Measurements from ENCODE around the gene WHRN. TPM values are rescaled to one million over a fixed set of nuclear protein-coding genes. Genes with fewer than 3 reads are reported as not detected.

The WHRN gene
- total and polyA plus RNA-seq, 2 experiments from 2014 or later = 8.3 to 8.9 TPM

DNA sequence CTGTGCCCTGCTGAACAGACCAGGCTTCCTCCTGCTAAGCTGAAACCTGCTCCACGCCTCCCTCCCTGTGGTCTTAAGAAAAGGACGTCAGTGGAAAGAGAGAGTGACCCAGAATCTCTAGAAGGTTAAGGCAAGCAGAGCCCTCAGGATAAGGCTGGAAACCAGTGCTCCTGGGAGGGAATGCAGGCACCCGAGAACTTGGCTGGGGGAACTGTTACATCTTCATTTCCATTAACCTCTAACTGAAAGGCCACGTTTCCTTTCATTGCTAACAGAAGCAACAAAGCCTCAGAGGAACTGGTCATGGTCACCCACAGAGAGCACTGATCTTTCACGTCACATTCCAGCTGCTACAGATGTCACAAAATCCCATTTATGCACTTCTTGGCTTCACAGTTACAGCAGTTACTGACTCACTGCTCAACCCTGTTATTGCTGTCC, 91.4 kb downstream of the WHRN start (continued):
- TF ChIP-seq JUNB (IDR thresholded peaks at IDR 0.05; ENCODE audit: unreplicated experiment) = no peak
- TF ChIP-seq, protein P1, sequence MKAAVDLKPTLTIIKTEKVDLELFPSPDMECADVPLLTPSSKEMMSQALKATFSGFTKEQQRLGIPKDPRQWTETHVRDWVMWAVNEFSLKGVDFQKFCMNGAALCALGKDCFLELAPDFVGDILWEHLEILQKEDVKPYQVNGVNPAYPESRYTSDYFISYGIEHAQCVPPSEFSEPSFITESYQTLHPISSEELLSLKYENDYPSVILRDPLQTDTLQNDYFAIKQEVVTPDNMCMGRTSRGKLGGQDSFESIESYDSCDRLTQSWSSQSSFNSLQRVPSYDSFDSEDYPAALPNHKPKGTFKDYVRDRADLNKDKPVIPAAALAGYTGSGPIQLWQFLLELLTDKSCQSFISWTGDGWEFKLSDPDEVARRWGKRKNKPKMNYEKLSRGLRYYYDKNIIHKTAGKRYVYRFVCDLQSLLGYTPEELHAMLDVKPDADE (IDR thresholded peaks at IDR 0.05) = no peak

DNA sequence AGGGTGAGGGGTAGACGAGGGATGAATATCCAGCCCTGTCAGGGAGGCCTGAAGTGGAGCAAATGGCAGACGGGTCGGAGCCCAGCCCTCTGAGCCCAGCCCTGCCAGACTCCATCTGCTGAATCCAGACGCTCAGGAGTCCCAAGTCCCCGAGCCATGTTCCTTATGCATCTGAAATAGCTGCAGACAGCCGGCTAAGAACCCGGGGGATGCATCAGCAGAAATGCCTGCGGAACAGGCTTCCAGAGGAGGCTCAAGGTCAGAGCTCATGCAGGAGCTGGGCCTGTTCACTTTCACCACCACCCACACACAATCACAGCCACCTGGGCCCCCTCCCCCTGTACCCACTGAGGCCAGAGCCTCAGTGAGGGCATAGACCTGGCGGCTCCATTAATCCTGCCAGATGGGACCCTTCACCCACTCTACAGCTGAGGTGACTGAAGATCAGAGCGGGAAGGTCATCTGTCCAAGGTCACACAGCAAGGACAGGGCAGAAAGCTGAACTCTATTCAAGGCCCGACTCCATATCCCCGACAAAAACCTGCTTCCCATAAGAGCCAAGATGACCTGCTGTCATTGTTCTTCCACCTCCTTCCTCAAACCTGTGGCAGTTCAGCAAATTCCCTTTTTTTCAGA, 93.1 kb downstream of the WHRN start:
- no peaks in the 10 kb centered on the region for H3K36me3 ChIP-seq (ENCODE audit: insufficient read depth)
- ATAC-seq (no peak), DNase-seq (ENCODE audit: low spot score) (no peak)
- peaks cover 20% of the 10 kb centered on the region; the same call in 1 of the 2 replicates for H3K4me1 ChIP-seq (ENCODE audit: insufficient read depth)
- no peaks in the 10 kb centered on the region for H3F3A ChIP-seq (replicated peaks; ENCODE audit: low read depth)
- peaks cover 18% of the 10 kb centered on the region for H3K27me3 Mint-ChIP-seq (ENCODE audit: insufficient read depth, low read depth, poor library complexity)
- no peaks in the 10 kb centered on the region for H3K36me3 Mint-ChIP-seq (ENCODE audit: low read depth)
- no peaks in the 10 kb centered on the region for H3K27me3 ChIP-seq (ENCODE audit: insufficient read depth)
- no peaks in the 10 kb centered on the region for H4K20me1 ChIP-seq (replicated peaks; ENCODE audit: insufficient read depth)
- H3K4me1 Mint-ChIP-seq = peaks cover 45% of the 10 kb centered on the region
- 0 out of 2 replicates have a peak overlapping the region, but pooled peaks have one; percentile 52 for H3K27ac Mint-ChIP-seq
- H3K4me3 ChIP-seq = no peak overlapping the region
- H3K4me2 ChIP-seq = no peak overlapping the region
- no peak overlapping the region for H3K27ac ChIP-seq (ENCODE audit: low read depth)
- H3K79me2 ChIP-seq (replicated peaks; ENCODE audit: insufficient read depth) = no peaks in the 10 kb centered on the region
- no peak overlapping the region for H2AFZ ChIP-seq
- no peaks in the 10 kb centered on the region for H3K9me2 ChIP-seq (ENCODE audit: insufficient read depth)
- no peaks in the 10 kb centered on the region for H3K9me3 Mint-ChIP-seq
- no peak overlapping the region for H3K4me3 Mint-ChIP-seq
- TF ChIP-seq ZNF331 (CRISPR knock-in tag; IDR thresholded peaks at IDR 0.05; ENCODE audit: low read depth) (no peak), NANOG (IDR thresholded peaks at IDR 0.05; ENCODE audit: borderline replicate concordance) (no peak), CREB1 (CRISPR knock-in tag; IDR thresholded peaks at IDR 0.05; ENCODE audit: low read depth) (no peak), ZNF114 (CRISPR knock-in tag; IDR thresholded peaks at IDR 0.05) (no peak), STAT1 (IDR thresholded peaks at IDR 0.05; ENCODE audit: unreplicated experiment) (no peak), EZH2 (IDR thresholded peaks at IDR 0.05; ENCODE audit: low read depth, unreplicated experiment) (no peak), POLR2AphosphoS5 (IDR thresholded peaks at IDR 0.05; ENCODE audit: low read depth) (no peak), EZH2phosphoT487 (IDR thresholded peaks at IDR 0.05; ENCODE audit: unreplicated experiment) (no peak)
- TF ChIP-seq, protein P1 (IDR thresholded peaks at IDR 0.05) = no peak
- TF ChIP-seq, protein P2, sequence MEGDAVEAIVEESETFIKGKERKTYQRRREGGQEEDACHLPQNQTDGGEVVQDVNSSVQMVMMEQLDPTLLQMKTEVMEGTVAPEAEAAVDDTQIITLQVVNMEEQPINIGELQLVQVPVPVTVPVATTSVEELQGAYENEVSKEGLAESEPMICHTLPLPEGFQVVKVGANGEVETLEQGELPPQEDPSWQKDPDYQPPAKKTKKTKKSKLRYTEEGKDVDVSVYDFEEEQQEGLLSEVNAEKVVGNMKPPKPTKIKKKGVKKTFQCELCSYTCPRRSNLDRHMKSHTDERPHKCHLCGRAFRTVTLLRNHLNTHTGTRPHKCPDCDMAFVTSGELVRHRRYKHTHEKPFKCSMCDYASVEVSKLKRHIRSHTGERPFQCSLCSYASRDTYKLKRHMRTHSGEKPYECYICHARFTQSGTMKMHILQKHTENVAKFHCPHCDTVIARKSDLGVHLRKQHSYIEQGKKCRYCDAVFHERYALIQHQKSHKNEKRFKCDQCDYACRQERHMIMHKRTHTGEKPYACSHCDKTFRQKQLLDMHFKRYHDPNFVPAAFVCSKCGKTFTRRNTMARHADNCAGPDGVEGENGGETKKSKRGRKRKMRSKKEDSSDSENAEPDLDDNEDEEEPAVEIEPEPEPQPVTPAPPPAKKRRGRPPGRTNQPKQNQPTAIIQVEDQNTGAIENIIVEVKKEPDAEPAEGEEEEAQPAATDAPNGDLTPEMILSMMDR (conservative IDR thresholded peaks at IDR 0.05; ENCODE audit: low read depth in 2 of 2) = no peak
- TF ChIP-seq, protein P3, sequence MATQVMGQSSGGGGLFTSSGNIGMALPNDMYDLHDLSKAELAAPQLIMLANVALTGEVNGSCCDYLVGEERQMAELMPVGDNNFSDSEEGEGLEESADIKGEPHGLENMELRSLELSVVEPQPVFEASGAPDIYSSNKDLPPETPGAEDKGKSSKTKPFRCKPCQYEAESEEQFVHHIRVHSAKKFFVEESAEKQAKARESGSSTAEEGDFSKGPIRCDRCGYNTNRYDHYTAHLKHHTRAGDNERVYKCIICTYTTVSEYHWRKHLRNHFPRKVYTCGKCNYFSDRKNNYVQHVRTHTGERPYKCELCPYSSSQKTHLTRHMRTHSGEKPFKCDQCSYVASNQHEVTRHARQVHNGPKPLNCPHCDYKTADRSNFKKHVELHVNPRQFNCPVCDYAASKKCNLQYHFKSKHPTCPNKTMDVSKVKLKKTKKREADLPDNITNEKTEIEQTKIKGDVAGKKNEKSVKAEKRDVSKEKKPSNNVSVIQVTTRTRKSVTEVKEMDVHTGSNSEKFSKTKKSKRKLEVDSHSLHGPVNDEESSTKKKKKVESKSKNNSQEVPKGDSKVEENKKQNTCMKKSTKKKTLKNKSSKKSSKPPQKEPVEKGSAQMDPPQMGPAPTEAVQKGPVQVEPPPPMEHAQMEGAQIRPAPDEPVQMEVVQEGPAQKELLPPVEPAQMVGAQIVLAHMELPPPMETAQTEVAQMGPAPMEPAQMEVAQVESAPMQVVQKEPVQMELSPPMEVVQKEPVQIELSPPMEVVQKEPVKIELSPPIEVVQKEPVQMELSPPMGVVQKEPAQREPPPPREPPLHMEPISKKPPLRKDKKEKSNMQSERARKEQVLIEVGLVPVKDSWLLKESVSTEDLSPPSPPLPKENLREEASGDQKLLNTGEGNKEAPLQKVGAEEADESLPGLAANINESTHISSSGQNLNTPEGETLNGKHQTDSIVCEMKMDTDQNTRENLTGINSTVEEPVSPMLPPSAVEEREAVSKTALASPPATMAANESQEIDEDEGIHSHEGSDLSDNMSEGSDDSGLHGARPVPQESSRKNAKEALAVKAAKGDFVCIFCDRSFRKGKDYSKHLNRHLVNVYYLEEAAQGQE (IDR thresholded peaks at IDR 0.05; ENCODE audit: unreplicated experiment) = no peak

All from GM23338 (cell line).